Smooth muscle cell of the brain vasculature (primary cell): ENCODE data around the gene SFT2D1.

Source experiments
- DNase-seq: peaks from one replicate; pipeline ENCODE4 v3.0.0-alpha.2; 2012; ENCODE audit warnings: low read depth, low spot score

Gene SFT2D1

GRCh38 chr6:166307082-166308032 is 35.0 kb downstream of the SFT2D1 start:
- no peak for DNase-seq

- DNase-seq: no peak
Observed at GRCh38 chr6:166306378-166307081, 35.8 kb downstream of the SFT2D1 start.

GRCh38 chr6:166305562-166306117 is 36.7 kb downstream of the SFT2D1 start:
- DNase-seq: no peak

- no peak for DNase-seq
Observed at GRCh38 chr6:166304106-166304505, 38.2 kb downstream of the SFT2D1 start.

- no peak for DNase-seq
Observed at GRCh38 chr6:166301611-166302529, 40.5 kb downstream of the SFT2D1 start.

GRCh38 chr6:166300357-166300987 is 41.9 kb downstream of the SFT2D1 start:
- no peak for DNase-seq

- no peak for DNase-seq
Observed at GRCh38 chr6:166297606-166298005, 44.7 kb downstream of the SFT2D1 start.

- no peak for DNase-seq
Observed at GRCh38 chr6:166296035-166296883, 46.1 kb downstream of the SFT2D1 start.

- DNase-seq: no peak
Observed at GRCh38 chr6:166293731-166294584, 48.4 kb downstream of the SFT2D1 start.

GRCh38 chr6:166289207-166290060 is 52.9 kb downstream of the SFT2D1 start:
- DNase-seq: no peak

GRCh38 chr6:166286839-166287271 is 55.5 kb downstream of the SFT2D1 start:
- no peak for DNase-seq

GRCh38 chr6:166285233-166285632 is 57.1 kb downstream of the SFT2D1 start:
- no peak for DNase-seq

- DNase-seq: no peak
Observed at GRCh38 chr6:166284640-166285039, 57.7 kb downstream of the SFT2D1 start.

GRCh38 chr6:166282394-166283032 is 59.8 kb downstream of the SFT2D1 start:
- no peak for DNase-seq

- no peak for DNase-seq
Observed at GRCh38 chr6:166281104-166281503, 61.2 kb downstream of the SFT2D1 start.

GRCh38 chr6:166279393-166279679 is 63.0 kb downstream of the SFT2D1 start:
- DNase-seq: no peak

GRCh38 chr6:166278579-166279392 is 63.6 kb downstream of the SFT2D1 start:
- no peak for DNase-seq
